GM12892 (cell line): Measurements from ENCODE around the gene CHRNA10.

Experiments
- POLR2A ChIP-seq: IDR thresholded peaks from 2 replicates; pipeline ENCODE4 v1.6.1; 2011; ENCODE audit warnings: low read depth, low read length, control low read depth
- POLR2AphosphoS5 ChIP-seq: IDR thresholded peaks from 2 replicates; pipeline ENCODE4 v1.6.1; 2011; ENCODE audit warnings: low read depth, low read length, control low read depth
- TAF1 ChIP-seq: IDR thresholded peaks from 2 replicates; pipeline ENCODE4 v1.6.1; 2011; ENCODE audit warnings: low read depth, mild to moderate bottlenecking, control low read depth, low read length, borderline replicate concordance

DNA sequence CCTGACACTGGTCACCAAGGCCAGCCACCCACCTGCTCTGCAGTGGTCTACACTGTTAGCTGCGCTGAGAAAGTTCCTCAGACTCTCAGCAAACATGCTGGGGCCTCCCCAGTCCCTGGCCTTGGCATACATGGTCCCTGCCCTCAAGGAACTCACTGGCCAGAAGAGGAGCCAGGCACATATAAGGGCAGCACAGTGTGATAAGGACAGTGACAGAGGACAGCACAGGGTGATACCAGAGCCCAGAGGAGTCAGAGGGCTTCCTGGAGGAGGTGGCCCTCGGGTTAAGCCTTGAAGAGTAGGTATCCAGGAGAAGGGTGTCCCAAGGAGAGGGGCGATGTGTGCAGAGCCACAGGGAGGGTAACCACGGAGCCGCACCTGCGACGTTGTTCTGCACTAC is 25.6 kb downstream of the CHRNA10 start:
- TF ChIP-seq POLR2A = no peak
- TF ChIP-seq TAF1 = no peak
- TF ChIP-seq POLR2AphosphoS5 = no peak
